Keratinocyte (primary cell): ENCODE data around the gene SURF4. TPM values are rescaled to one million over a fixed set of nuclear protein-coding genes. Genes with fewer than 3 reads are reported as not detected.
"Not testable (repeated sequence)": the region's sequence is repeated elsewhere in the genome, so short reads cannot be mapped to it uniquely, and the experiment has no call there.

Experiments used
- DNase-seq: peaks from one replicate; pipeline ENCODE4 v3.0.0-alpha.2; 2011; ENCODE audit warnings: low read depth, missing footprints, low spot score
- FAIRE-seq: peaks from 2 replicates; lab custom pipeline; 2011; peaks lifted over from hg19 to GRCh38; lab: Jason Lieb, UNC
- H2AFZ ChIP-seq: 2 replicates; pipeline ENCODE4 v1.6.0; 2012; ENCODE audit warnings: low read length, control low read depth, inconsistent platforms; ENCODE audit not compliant: control insufficient read depth
- H3K27ac ChIP-seq: 2 replicates; pipeline ENCODE4 v1.5.1; 2011; ENCODE audit warnings: low read length; ENCODE audit not compliant: control insufficient read depth, insufficient read depth
- H3K27me3 ChIP-seq: 3 replicates; pipeline ENCODE4 v1.6.0; 2011; ENCODE audit warnings: low read length; ENCODE audit not compliant: control insufficient read depth, insufficient read depth; ENCODE audit errors: extremely low read depth
- H3K36me3 ChIP-seq, 2 experiments: 2 replicates in 1 of 2; 3 replicates in 1 of 2; pipeline ENCODE4 v1.5.1; 2011; ENCODE audit warnings: low read length in 2 of 2, mild to moderate bottlenecking in 1 of 2; ENCODE audit not compliant: control insufficient read depth in 2 of 2, insufficient read depth in 2 of 2; ENCODE audit errors: extremely low read depth in 1 of 2
- H3K4me1 ChIP-seq: 3 replicates; pipeline ENCODE4 v1.5.1; 2011; ENCODE audit warnings: low read length; ENCODE audit not compliant: control insufficient read depth, insufficient read depth; ENCODE audit errors: extremely low read depth
- H3K4me2 ChIP-seq: 3 replicates; pipeline ENCODE4 v1.6.0; 2011; ENCODE audit warnings: low read depth, low read length; ENCODE audit not compliant: control insufficient read depth, insufficient read depth; ENCODE audit errors: extremely low read depth
- H3K4me3 ChIP-seq, 3 experiments: fragments of 200-600 bp in 1 of 3; sonication (generic) in 1 of 3; 2 replicates in 2 of 3; 3 replicates in 1 of 3; pipeline ENCODE4 v1.5.1; 2011 to 2016; ENCODE audit warnings: low read length in 3 of 3, mild to moderate bottlenecking in 3 of 3, control low read depth in 2 of 3, inconsistent platforms in 1 of 3, low read depth in 1 of 3, mixed read lengths in 1 of 3, mixed run types in 1 of 3, moderate library complexity in 1 of 3; ENCODE audit not compliant: control insufficient read depth in 2 of 3, insufficient read depth in 2 of 3; ENCODE audit errors: extremely low read depth in 1 of 3
- H3K79me2 ChIP-seq: 2 replicates; pipeline ENCODE4 v1.6.0; 2012; ENCODE audit warnings: low read length; ENCODE audit not compliant: control insufficient read depth, insufficient read depth
- H3K9ac ChIP-seq: 3 replicates; pipeline ENCODE4 v1.6.0; 2011; ENCODE audit warnings: low read length; ENCODE audit not compliant: control insufficient read depth, insufficient read depth; ENCODE audit errors: extremely low read depth
- H3K9me1 ChIP-seq: 3 replicates; pipeline ENCODE4 v1.6.0; 2011; ENCODE audit warnings: low read length; ENCODE audit not compliant: control insufficient read depth, insufficient read depth; ENCODE audit errors: extremely low read depth
- H3K9me3 ChIP-seq: 2 replicates; pipeline ENCODE4 v1.5.1; 2012; ENCODE audit warnings: low read depth, low read length; ENCODE audit not compliant: control insufficient read depth
- H4K20me1 ChIP-seq: 3 replicates; pipeline ENCODE4 v1.6.0; 2011; ENCODE audit warnings: low read length; ENCODE audit not compliant: control insufficient read depth, insufficient read depth; ENCODE audit errors: extremely low read depth
- EZH2 ChIP-seq: IDR thresholded peaks from one replicate; pipeline ENCODE4 v1.6.1; 2012; ENCODE audit warnings: inconsistent platforms, mild to moderate bottlenecking, low read length, moderate library complexity
- dilution Hi-C: fragments of 300-500 bp; cut with MboI; formaldehyde crosslinking; loops from one replicate; pipeline ENCODE4 v1.7.0; 2020; ENCODE audit warnings: low sequenced_read_pairs; ENCODE audit not compliant: extremely low pct_ligation_motif_present
- polyA plus RNA-seq, 5 experiments: library from polyadenylated mRNA; depleted of rRNA in 3 of 5; stranded (reverse) in 3 of 5; stranded (forward) in 1 of 5; unstranded in 1 of 5; fragments of >200 nt; gene quantifications; 1 replicate in 1 of 5; 2 replicates in 3 of 5; 3 replicates in 1 of 5; pipeline versions ENCODE4 v1.2.1 to v1.2.3, GENCODE V29; 2011 to 2012; ENCODE audit warnings: missing spikeins in 2 of 5, low read depth in 1 of 5, low replicate concordance in 1 of 5
- TF ChIP-seq, protein P1 (sequence below), 3 experiments: IDR thresholded peaks in 1 of 3; conservative IDR thresholded peaks in 1 of 3; optimal IDR thresholded peaks in 1 of 3; 2 replicates in 2 of 3; 3 replicates in 1 of 3; pipeline versions ENCODE3 to v1.5.1; 2011; ENCODE audit warnings: low read length in 3 of 3, mild to moderate bottlenecking in 3 of 3, moderate library complexity in 2 of 3, control low read depth in 1 of 3, inconsistent platforms in 1 of 3; ENCODE audit not compliant: insufficient read depth in 2 of 3; ENCODE audit errors: extremely low read depth in 1 of 3

Gene SURF4
- polyA plus RNA-seq, 1 donor (not counting 4 experiments of a cell fraction or from before 2014, with no cell fraction given): 153 TPM

GRCh38 chr9:133321411-133321935 lies 54.4 kb downstream of the SURF4 start:
- Histone ChIP-seq H3K9me3 (no peaks in the 10 kb centered on the region), H2AFZ (no peak overlapping the region), H3K9ac (no peak overlapping the region), H3K4me1 (no peaks in the 10 kb centered on the region), H3K27ac (no peak overlapping the region), H3K36me3 (no peaks in the 10 kb centered on the region), H3K27me3 (peaks cover 8% of the 10 kb centered on the region), H4K20me1 (no peaks in the 10 kb centered on the region), H3K9me1 (no peaks in the 10 kb centered on the region), H3K4me3 (no peak overlapping the region), H3K79me2 (no peaks in the 10 kb centered on the region), H3K4me2 (no peak overlapping the region)
- no peak for FAIRE-seq
- dilution Hi-C loops: no loop called here
- DNase-seq: no peak
- TF ChIP-seq, protein P1, sequence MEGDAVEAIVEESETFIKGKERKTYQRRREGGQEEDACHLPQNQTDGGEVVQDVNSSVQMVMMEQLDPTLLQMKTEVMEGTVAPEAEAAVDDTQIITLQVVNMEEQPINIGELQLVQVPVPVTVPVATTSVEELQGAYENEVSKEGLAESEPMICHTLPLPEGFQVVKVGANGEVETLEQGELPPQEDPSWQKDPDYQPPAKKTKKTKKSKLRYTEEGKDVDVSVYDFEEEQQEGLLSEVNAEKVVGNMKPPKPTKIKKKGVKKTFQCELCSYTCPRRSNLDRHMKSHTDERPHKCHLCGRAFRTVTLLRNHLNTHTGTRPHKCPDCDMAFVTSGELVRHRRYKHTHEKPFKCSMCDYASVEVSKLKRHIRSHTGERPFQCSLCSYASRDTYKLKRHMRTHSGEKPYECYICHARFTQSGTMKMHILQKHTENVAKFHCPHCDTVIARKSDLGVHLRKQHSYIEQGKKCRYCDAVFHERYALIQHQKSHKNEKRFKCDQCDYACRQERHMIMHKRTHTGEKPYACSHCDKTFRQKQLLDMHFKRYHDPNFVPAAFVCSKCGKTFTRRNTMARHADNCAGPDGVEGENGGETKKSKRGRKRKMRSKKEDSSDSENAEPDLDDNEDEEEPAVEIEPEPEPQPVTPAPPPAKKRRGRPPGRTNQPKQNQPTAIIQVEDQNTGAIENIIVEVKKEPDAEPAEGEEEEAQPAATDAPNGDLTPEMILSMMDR (optimal IDR thresholded peaks at IDR 0.05 in 1 of 3, IDR thresholded peaks at IDR 0.05 in 1 of 3, conservative IDR thresholded peaks at IDR 0.05 in 1 of 3; ENCODE audit: extremely low read depth in 1 of 3, insufficient read depth in 2 of 3, low read length in 3 of 3): no peak
- TF ChIP-seq EZH2: no peak

DNA sequence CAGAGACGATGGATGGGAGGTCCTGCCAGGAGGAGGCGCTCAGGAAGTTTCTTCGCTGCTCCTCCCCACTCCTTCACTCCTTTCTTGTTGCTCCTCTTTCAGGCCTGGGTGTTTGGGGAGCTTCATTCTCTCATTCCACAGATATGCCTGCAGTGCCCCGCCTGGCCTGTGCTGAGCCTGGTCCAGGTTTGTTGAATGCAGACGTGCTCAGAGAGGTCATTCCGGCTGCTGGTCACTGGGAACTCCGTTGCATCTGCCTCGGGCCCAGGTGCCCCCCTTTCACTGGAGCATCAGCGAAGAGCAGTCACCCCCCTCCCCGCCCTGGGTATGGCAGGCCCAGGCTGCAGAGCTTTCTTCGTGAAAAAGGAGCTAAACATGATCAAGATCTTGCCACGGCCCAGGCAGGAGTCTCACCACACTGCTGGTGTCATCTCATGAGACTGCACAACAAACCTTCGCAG lies 55.4 kb downstream of the SURF4 start:
- Histone ChIP-seq H3K36me3 (no peaks in the 10 kb centered on the region), H3K9me3 (no peaks in the 10 kb centered on the region), H3K4me3 (no peak overlapping the region), H3K4me2 (no peak overlapping the region), H3K79me2 (no peaks in the 10 kb centered on the region), H3K4me1 (no peaks in the 10 kb centered on the region), H2AFZ (no peak overlapping the region), H3K9me1 (no peaks in the 10 kb centered on the region), H3K27me3 (peaks cover 8% of the 10 kb centered on the region), H3K27ac (no peak overlapping the region), H4K20me1 (no peaks in the 10 kb centered on the region), H3K9ac (no peak overlapping the region)
- dilution Hi-C loops: no loop called here
- FAIRE-seq (no peak), DNase-seq (no peak)
- TF ChIP-seq, protein P1 (optimal IDR thresholded peaks at IDR 0.05 in 1 of 3, IDR thresholded peaks at IDR 0.05 in 1 of 3, conservative IDR thresholded peaks at IDR 0.05 in 1 of 3; ENCODE audit: extremely low read depth in 1 of 3, insufficient read depth in 2 of 3, low read length in 3 of 3): no peak

- not testable (repeated sequence) for FAIRE-seq
Observed at GRCh38 chr9:133317551-133317950, 58.3 kb downstream of the SURF4 start.

More at GRCh38 chr9:133317551-133317950, 58.3 kb downstream of the SURF4 start:
- H4K20me1 ChIP-seq, H3K4me3 ChIP-seq, H3K9ac ChIP-seq, dilution Hi-C loops, H3K9me1 ChIP-seq, H2AFZ ChIP-seq, H3K36me3 ChIP-seq, H3K9me3 ChIP-seq, DNase-seq, H3K27ac ChIP-seq, H3K4me1 ChIP-seq, H3K27me3 ChIP-seq, H3K4me2 ChIP-seq, H3K79me2 ChIP-seq: not testable (repeated sequence)
